GM23338 (cell line): ENCODE measurements around the gene TRAF7. TPM values are rescaled to one million over a fixed set of nuclear protein-coding genes. Genes with fewer than 3 reads are reported as not detected.

Experiments used
- ATAC-seq: fragments of 200-7000 bp; cut with Tn5 transposase; 3 replicates; pipeline ENCODE4 v1.9.1; 2020
- DNase-seq: peaks from one replicate; pipeline ENCODE4 v3.0.0-alpha.2; 2015; ENCODE audit warnings: low spot score
- H2AFZ ChIP-seq: fragments of 200-600 bp; sonication (generic); 2 replicates; pipeline ENCODE4 v1.8.0; 2016; ENCODE audit warnings: antibody characterized with exemption, mild to moderate bottlenecking, moderate library complexity
- H3F3A ChIP-seq: fragments of 200-600 bp; sonication (generic); replicated peaks from 2 replicates; pipeline ENCODE4 v1.8.0; 2017; ENCODE audit warnings: antibody characterized with exemption, mixed run types, low read depth
- H3K27ac ChIP-seq: fragments of 200-600 bp; sonication (generic); 2 replicates; pipeline ENCODE4 v1.6.1; 2016; ENCODE audit warnings: low read depth
- H3K27me3 ChIP-seq: fragments of 200-600 bp; sonication (generic); 2 replicates; pipeline ENCODE4 v1.8.0; 2016; ENCODE audit warnings: mild to moderate bottlenecking, mixed run types, moderate library complexity; ENCODE audit not compliant: insufficient read depth
- H3K36me3 ChIP-seq: fragments of 200-600 bp; sonication (generic); 2 replicates; pipeline ENCODE4 v1.8.0; 2016; ENCODE audit warnings: mild to moderate bottlenecking; ENCODE audit not compliant: insufficient read depth
- H3K4me1 ChIP-seq: fragments of 200-600 bp; sonication (generic); 2 replicates; pipeline ENCODE4 v1.8.0; 2016; ENCODE audit warnings: mild to moderate bottlenecking, moderate library complexity; ENCODE audit not compliant: insufficient read depth
- H3K4me2 ChIP-seq: fragments of 200-600 bp; sonication (generic); 2 replicates; pipeline ENCODE4 v1.7.1; 2017; ENCODE audit warnings: mixed run types
- H3K4me3 ChIP-seq: fragments of 200-600 bp; sonication (generic); 2 replicates; pipeline ENCODE4 v1.6.1; 2016; ENCODE audit warnings: mixed run types
- H3K79me2 ChIP-seq: fragments of 200-600 bp; sonication (generic); replicated peaks from 2 replicates; pipeline ENCODE4 v1.8.0; 2017; ENCODE audit warnings: mild to moderate bottlenecking; ENCODE audit not compliant: insufficient read depth
- H3K9me2 ChIP-seq: fragments of 200-600 bp; sonication (generic); 2 replicates; pipeline ENCODE4 v1.8.0; 2017; ENCODE audit not compliant: insufficient read depth
- H4K20me1 ChIP-seq: fragments of 200-600 bp; sonication (generic); replicated peaks from 2 replicates; pipeline ENCODE4 v1.8.0; 2017; ENCODE audit warnings: mild to moderate bottlenecking; ENCODE audit not compliant: insufficient read depth
- H3K27ac Mint-ChIP-seq: 2 replicates; pipeline ENCODE4 v1.8.0; 2020; ENCODE audit warnings: inconsistent platforms, mild to moderate bottlenecking, moderate library complexity, mixed read lengths
- H3K27me3 Mint-ChIP-seq: 3 replicates; pipeline ENCODE4 v1.8.0; 2022; ENCODE audit warnings: low read depth, mild to moderate bottlenecking, moderate library complexity, mixed read lengths, inconsistent platforms; ENCODE audit not compliant: insufficient read depth, poor library complexity
- H3K36me3 Mint-ChIP-seq: 3 replicates; pipeline ENCODE4 v1.8.0; 2021; ENCODE audit warnings: low read depth, mild to moderate bottlenecking, inconsistent platforms, moderate library complexity, mixed read lengths
- H3K4me1 Mint-ChIP-seq: 3 replicates; pipeline ENCODE4 v1.8.0; 2020; ENCODE audit warnings: mild to moderate bottlenecking, inconsistent platforms, mixed read lengths
- H3K4me3 Mint-ChIP-seq: 3 replicates; pipeline ENCODE4 v1.8.0; 2021; ENCODE audit warnings: moderate library complexity, mild to moderate bottlenecking, inconsistent platforms, mixed read lengths
- H3K9me3 Mint-ChIP-seq: 3 replicates; pipeline ENCODE4 v1.8.0; 2020; ENCODE audit warnings: moderate library complexity, mild to moderate bottlenecking, inconsistent platforms, mixed read lengths
- EZH2 ChIP-seq: fragments of 200-600 bp; sonication (generic); IDR thresholded peaks from one replicate; pipeline ENCODE4 v1.8.0; 2017; ENCODE audit warnings: antibody characterized with exemption, mild to moderate bottlenecking, low read depth; ENCODE audit not compliant: unreplicated experiment
- EZH2phosphoT487 ChIP-seq: fragments of 200-600 bp; sonication (generic); IDR thresholded peaks from one replicate; pipeline ENCODE4 v1.8.1; 2018; ENCODE audit warnings: antibody characterized with exemption; ENCODE audit not compliant: unreplicated experiment
- JUNB ChIP-seq: IDR thresholded peaks from one replicate; pipeline ENCODE4 v1.6.1; 2016; ENCODE audit warnings: antibody characterized with exemption; ENCODE audit not compliant: unreplicated experiment
- NANOG ChIP-seq: IDR thresholded peaks from 2 replicates; pipeline ENCODE4 v1.6.1; 2016; ENCODE audit warnings: antibody characterized with exemption, borderline replicate concordance
- POLR2AphosphoS5 ChIP-seq: IDR thresholded peaks from 2 replicates; pipeline ENCODE4 v1.6.1; 2016; ENCODE audit warnings: antibody characterized with exemption, low read depth
- STAT1 ChIP-seq: IDR thresholded peaks from one replicate; pipeline ENCODE4 v1.6.1; 2016; ENCODE audit warnings: antibody characterized with exemption; ENCODE audit not compliant: unreplicated experiment
- ZNF331 ChIP-seq: fragments of 250-450 bp; sonication (Bioruptor Pico); IDR thresholded peaks from 2 replicates; pipeline ENCODE4 v1.5.0; 2020; ENCODE audit warnings: low read depth, mild to moderate bottlenecking, moderate library complexity
- polyA plus RNA-seq: library from polyadenylated mRNA; unstranded; fragments of >200 nt; fragmentation: Nextera tagmentation; extraction: Ambion mirVana; gene quantifications from 2 replicates; pipeline ENCODE4 v1.2.1, GENCODE V29; 2016
- total RNA-seq: library from RNA; depleted of rRNA; stranded (reverse); fragments of >200 nt; shearing (Covaris generic); gene quantifications from 2 replicates; pipeline ENCODE4 v1.2.3, GENCODE V29; 2014
- TF ChIP-seq, protein P1 (sequence below): IDR thresholded peaks from 2 replicates; pipeline ENCODE4 v1.6.1; 2016; ENCODE audit warnings: antibody characterized with exemption
- TF ChIP-seq, protein P2 (sequence below): IDR thresholded peaks from one replicate; pipeline ENCODE4 v1.6.1; 2018; ENCODE audit warnings: antibody characterized with exemption; ENCODE audit not compliant: unreplicated experiment
- TF ChIP-seq, protein P3 (sequence below), 2 experiments: fragments of 200-600 bp in 1 of 2; sonication (generic) in 1 of 2; conservative IDR thresholded peaks; 2 replicates each; pipeline versions ENCODE4 v1.5.1 to v1.6.1; 2016 to 2017; ENCODE audit warnings: antibody characterized with exemption in 2 of 2, low read depth in 2 of 2, mild to moderate bottlenecking in 2 of 2, moderate library complexity in 1 of 2

TRAF7 gene
- total and polyA plus RNA-seq, 2 experiments from 2014 or later = 36.4 to 133 TPM

DNA sequence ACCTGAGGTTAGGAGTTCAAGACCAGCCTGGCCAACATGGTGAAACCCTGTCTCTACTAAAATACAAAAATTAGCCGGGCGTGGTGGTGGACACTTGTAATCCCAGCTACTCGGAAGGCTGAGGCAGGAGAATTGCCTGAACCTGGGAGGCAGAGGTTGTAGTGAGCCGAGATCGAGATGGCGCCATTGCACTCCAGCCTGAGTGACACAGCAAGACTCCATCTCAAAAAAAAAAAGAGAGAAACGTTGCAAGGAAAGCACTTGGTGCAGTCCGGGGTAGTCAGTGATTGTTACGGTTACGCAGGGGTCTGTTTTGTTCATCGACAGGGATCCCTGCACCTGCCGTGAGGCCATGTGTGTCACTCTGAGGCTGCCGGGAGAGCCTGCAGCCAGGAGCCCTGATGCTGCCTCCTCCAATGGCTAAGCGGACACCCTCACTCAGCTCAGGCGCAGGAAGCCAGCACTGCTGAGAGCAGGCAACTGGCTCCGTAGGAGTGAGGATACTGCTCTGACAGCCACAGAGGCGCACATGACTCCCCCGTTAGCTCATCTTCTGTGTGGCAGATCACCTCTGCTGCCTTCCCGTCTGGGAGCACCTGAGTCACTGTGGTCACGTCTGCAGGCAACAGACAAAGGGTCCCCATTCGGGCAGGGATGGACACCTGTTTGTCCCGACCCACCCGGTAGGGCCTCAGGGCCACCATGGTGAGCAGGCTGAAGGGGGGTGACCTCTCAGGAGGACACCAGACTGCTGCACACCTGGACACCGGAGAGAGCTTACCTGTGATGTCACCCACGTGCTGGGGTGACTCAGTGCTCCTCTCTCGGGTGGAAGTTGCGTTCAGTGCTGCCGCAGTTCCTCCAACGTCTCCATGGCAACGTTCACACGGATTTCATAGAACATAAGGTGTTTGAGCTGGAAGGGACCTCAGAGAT is 12.4 kb upstream of the TRAF7 start (continued):
- TF ChIP-seq, protein P1, sequence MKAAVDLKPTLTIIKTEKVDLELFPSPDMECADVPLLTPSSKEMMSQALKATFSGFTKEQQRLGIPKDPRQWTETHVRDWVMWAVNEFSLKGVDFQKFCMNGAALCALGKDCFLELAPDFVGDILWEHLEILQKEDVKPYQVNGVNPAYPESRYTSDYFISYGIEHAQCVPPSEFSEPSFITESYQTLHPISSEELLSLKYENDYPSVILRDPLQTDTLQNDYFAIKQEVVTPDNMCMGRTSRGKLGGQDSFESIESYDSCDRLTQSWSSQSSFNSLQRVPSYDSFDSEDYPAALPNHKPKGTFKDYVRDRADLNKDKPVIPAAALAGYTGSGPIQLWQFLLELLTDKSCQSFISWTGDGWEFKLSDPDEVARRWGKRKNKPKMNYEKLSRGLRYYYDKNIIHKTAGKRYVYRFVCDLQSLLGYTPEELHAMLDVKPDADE = no peak
- TF ChIP-seq, protein P2, sequence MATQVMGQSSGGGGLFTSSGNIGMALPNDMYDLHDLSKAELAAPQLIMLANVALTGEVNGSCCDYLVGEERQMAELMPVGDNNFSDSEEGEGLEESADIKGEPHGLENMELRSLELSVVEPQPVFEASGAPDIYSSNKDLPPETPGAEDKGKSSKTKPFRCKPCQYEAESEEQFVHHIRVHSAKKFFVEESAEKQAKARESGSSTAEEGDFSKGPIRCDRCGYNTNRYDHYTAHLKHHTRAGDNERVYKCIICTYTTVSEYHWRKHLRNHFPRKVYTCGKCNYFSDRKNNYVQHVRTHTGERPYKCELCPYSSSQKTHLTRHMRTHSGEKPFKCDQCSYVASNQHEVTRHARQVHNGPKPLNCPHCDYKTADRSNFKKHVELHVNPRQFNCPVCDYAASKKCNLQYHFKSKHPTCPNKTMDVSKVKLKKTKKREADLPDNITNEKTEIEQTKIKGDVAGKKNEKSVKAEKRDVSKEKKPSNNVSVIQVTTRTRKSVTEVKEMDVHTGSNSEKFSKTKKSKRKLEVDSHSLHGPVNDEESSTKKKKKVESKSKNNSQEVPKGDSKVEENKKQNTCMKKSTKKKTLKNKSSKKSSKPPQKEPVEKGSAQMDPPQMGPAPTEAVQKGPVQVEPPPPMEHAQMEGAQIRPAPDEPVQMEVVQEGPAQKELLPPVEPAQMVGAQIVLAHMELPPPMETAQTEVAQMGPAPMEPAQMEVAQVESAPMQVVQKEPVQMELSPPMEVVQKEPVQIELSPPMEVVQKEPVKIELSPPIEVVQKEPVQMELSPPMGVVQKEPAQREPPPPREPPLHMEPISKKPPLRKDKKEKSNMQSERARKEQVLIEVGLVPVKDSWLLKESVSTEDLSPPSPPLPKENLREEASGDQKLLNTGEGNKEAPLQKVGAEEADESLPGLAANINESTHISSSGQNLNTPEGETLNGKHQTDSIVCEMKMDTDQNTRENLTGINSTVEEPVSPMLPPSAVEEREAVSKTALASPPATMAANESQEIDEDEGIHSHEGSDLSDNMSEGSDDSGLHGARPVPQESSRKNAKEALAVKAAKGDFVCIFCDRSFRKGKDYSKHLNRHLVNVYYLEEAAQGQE = no peak

DNA sequence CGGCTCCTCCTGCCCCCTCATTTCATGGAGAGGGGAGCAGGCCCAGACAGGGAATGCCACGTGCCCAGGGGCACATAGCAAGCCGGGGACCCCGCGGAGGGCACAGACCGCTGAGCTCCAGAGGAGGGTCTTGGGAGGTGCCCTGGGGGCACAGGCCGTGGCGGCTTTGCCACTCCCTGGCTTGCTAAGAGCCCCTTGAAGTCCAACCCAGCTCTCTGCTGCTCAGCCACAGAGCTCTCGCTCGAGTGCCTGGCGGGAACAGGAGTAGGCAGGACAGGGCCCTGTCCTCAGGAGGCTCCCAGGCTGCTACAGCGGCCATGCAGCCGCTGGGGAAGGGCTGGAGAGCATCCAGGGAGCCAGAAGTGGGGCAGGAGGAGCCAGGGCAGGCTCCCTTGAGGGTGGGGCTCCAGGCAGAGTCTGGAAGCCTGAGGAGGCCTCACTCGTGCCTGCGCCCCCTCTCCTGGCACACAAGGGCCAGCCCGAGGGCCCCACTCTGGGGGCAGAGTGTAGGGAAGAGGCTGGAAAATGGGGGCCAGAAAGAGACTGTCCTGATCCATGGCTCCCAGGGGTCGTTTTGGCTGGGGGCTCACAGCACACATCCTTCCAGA is 11.6 kb upstream of the TRAF7 start:
- no peaks in the 10 kb centered on the region for H3K9me2 ChIP-seq
- DNase-seq (peak; percentile 4), ATAC-seq (no peak)
- peaks cover 9% of the 10 kb centered on the region; the same call in 1 of the 2 replicates for H3K27me3 ChIP-seq
- no peak overlapping the region for H3K27ac Mint-ChIP-seq
- H3K9me3 Mint-ChIP-seq = no peaks in the 10 kb centered on the region
- H3K36me3 Mint-ChIP-seq = no peaks in the 10 kb centered on the region
- TF ChIP-seq POLR2AphosphoS5 = no peak
- no peaks in the 10 kb centered on the region; the same call in 2 of the 3 replicates for H3K4me1 Mint-ChIP-seq
- no peaks in the 10 kb centered on the region for H3K79me2 ChIP-seq
- H3K36me3 ChIP-seq = no peaks in the 10 kb centered on the region
- H3K4me3 ChIP-seq = no peak overlapping the region
- peaks cover 10% of the 10 kb centered on the region for H3K27me3 Mint-ChIP-seq
- H3K4me1 ChIP-seq = no peaks in the 10 kb centered on the region
- peaks cover 11% of the 10 kb centered on the region for H3F3A ChIP-seq
- H3K27ac ChIP-seq = no peak overlapping the region
- H3K4me2 ChIP-seq = no peak overlapping the region
- no peak overlapping the region for H3K4me3 Mint-ChIP-seq
- H4K20me1 ChIP-seq = no peaks in the 10 kb centered on the region
- no peak overlapping the region for H2AFZ ChIP-seq

DNA sequence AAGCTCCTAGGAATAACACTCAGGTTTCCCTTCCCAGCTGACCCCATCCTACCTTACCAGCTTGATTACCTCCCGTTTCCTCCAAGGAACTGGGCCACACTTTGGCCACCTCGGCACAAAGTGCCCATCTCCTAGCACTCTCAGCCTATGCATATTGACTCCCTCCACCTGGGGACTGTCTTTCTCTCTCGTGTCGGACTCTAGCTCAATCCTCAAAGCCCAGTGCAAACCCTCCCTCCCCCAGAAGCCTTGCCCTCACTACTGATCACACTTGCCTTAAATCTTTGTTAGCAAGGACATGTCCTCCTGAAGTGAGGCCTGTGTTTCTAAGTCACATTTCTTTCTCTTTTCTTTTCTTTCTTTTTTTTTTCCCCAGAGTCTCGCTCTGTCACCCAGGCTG is 9.7 kb upstream of the TRAF7 start:
- Histone ChIP-seq H3K79me2 (no peaks in the 10 kb centered on the region), H3F3A (peaks cover 24% of the 10 kb centered on the region), H4K20me1 (no peaks in the 10 kb centered on the region), H3K4me3 (no peak overlapping the region), H3K27me3 (peaks cover 9% of the 10 kb centered on the region; the same call in 1 of the 2 replicates), H3K4me2 (no peak overlapping the region), H3K27ac (no peak overlapping the region), H3K36me3 (no peaks in the 10 kb centered on the region), H3K9me2 (no peaks in the 10 kb centered on the region), H2AFZ (no peak overlapping the region), H3K4me1 (peaks cover 10% of the 10 kb centered on the region)
- Mint-ChIP-seq H3K27me3 (peaks cover 28% of the 10 kb centered on the region), H3K4me3 (no peak overlapping the region), H3K27ac (no peak overlapping the region), H3K4me1 (peaks cover 11% of the 10 kb centered on the region; the same call in 2 of the 3 replicates), H3K36me3 (no peaks in the 10 kb centered on the region), H3K9me3 (no peaks in the 10 kb centered on the region)
- ATAC-seq (no peak), DNase-seq (peak; percentile 0)
- TF ChIP-seq JUNB (no peak), EZH2 (no peak), STAT1 (no peak), NANOG (no peak), POLR2AphosphoS5 (no peak), ZNF331 (CRISPR knock-in tag) (no peak), EZH2phosphoT487 (no peak)
- TF ChIP-seq, protein P3, sequence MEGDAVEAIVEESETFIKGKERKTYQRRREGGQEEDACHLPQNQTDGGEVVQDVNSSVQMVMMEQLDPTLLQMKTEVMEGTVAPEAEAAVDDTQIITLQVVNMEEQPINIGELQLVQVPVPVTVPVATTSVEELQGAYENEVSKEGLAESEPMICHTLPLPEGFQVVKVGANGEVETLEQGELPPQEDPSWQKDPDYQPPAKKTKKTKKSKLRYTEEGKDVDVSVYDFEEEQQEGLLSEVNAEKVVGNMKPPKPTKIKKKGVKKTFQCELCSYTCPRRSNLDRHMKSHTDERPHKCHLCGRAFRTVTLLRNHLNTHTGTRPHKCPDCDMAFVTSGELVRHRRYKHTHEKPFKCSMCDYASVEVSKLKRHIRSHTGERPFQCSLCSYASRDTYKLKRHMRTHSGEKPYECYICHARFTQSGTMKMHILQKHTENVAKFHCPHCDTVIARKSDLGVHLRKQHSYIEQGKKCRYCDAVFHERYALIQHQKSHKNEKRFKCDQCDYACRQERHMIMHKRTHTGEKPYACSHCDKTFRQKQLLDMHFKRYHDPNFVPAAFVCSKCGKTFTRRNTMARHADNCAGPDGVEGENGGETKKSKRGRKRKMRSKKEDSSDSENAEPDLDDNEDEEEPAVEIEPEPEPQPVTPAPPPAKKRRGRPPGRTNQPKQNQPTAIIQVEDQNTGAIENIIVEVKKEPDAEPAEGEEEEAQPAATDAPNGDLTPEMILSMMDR (conservative IDR thresholded peaks at IDR 0.05; ENCODE audit: low read depth in 2 of 2) = no peak
- TF ChIP-seq, protein P2 = no peak
